Ascending aorta (tissue), 2 donors: ENCODE results near the gene TTC22. TPM values are rescaled to one million over a fixed set of nuclear protein-coding genes. Genes with fewer than 3 reads are reported as not detected.

Source experiments
- DNase-seq, 2 donors: peaks; one replicate each; pipeline ENCODE4 v3.0.0-alpha.2; 2019; ENCODE audit warnings: low spot score in 2 of 2
- H3K27ac ChIP-seq, 2 donors: fragments of 200-600 bp; sonication (generic); one replicate each; pipeline ENCODE4 v1.5.1; 2016 to 2017; ENCODE audit warnings: mild to moderate bottlenecking in 1 of 2
- H3K27me3 ChIP-seq: fragments of 200-600 bp; sonication (generic); one replicate; pipeline ENCODE4 v1.5.1; 2017
- H3K36me3 ChIP-seq, 2 donors: fragments of 200-600 bp; sonication (generic); one replicate each; pipeline ENCODE4 v1.5.1; 2016
- H3K4me1 ChIP-seq, 2 donors: fragments of 200-600 bp; sonication (generic); one replicate each; pipeline ENCODE4 v1.5.1; 2016 to 2017; ENCODE audit warnings: mild to moderate bottlenecking in 1 of 2
- H3K4me3 ChIP-seq, 2 donors: fragments of 200-600 bp; sonication (generic); one replicate each; pipeline ENCODE4 v1.5.1; 2016 to 2017; ENCODE audit warnings: mild to moderate bottlenecking in 1 of 2
- H3K9me3 ChIP-seq, 2 donors: fragments of 200-600 bp; sonication (generic); one replicate each; pipeline ENCODE4 v1.5.1; 2016
- intact Hi-C: fragments of 100-400 bp; cut with DNase I; formaldehyde crosslinking; loops from one replicate; pipeline ENCODE4 v1.15.1; 2023
- total RNA-seq: library from RNA; depleted of rRNA; stranded (reverse); fragments of >200 nt; gene quantifications from one replicate; pipeline ENCODE4 v1.1.0, GENCODE V29; 2016
- TF ChIP-seq, protein P1 (sequence below), 3 experiments: fragments of 200-600 bp in 2 of 3; fragments of 450-650 bp in 1 of 3; sonication (generic) in 2 of 3; IDR thresholded peaks; one replicate each; pipeline ENCODE4 v1.5.1; 2016 to 2019; ENCODE audit warnings: antibody characterized with exemption in 3 of 3, mild to moderate bottlenecking in 1 of 3, moderate library complexity in 1 of 3

Gene TTC22
- total RNA-seq, 1 donor from 2014 or later, result not detected

DNA sequence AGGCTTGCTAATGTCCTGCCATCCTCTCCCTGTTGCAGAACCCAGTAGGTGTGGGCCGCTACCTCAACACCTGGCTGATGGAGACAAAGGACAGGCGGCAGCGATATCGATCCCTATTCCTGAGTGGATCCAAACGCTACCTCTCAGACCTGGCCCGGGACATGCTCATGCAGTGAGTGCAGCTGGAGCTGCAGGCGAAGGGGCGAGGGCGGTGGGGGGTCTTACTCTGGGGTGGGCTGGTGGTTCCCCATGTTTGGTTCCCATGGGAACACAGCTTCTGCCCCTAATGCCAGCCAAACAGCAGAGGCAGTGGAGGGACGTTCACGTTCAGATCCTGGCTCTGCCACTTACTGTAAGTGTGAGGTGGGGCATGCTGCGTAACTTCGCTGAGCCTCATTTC, 15.8 kb upstream of the TTC22 start:
- no peak for DNase-seq
- Histone ChIP-seq H3K4me3 (no peak overlapping the region), H3K9me3 (no peaks in the 10 kb centered on the region), H3K27ac (no peak overlapping the region), H3K4me1 (no peaks in the 10 kb centered on the region), H3K36me3 (no peaks in the 10 kb centered on the region), H3K27me3 (no peaks in the 10 kb centered on the region)
- intact Hi-C loops, result no loop called here
- TF ChIP-seq, protein P1, sequence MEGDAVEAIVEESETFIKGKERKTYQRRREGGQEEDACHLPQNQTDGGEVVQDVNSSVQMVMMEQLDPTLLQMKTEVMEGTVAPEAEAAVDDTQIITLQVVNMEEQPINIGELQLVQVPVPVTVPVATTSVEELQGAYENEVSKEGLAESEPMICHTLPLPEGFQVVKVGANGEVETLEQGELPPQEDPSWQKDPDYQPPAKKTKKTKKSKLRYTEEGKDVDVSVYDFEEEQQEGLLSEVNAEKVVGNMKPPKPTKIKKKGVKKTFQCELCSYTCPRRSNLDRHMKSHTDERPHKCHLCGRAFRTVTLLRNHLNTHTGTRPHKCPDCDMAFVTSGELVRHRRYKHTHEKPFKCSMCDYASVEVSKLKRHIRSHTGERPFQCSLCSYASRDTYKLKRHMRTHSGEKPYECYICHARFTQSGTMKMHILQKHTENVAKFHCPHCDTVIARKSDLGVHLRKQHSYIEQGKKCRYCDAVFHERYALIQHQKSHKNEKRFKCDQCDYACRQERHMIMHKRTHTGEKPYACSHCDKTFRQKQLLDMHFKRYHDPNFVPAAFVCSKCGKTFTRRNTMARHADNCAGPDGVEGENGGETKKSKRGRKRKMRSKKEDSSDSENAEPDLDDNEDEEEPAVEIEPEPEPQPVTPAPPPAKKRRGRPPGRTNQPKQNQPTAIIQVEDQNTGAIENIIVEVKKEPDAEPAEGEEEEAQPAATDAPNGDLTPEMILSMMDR (IDR thresholded peaks at IDR 0.05), result no peak

DNA sequence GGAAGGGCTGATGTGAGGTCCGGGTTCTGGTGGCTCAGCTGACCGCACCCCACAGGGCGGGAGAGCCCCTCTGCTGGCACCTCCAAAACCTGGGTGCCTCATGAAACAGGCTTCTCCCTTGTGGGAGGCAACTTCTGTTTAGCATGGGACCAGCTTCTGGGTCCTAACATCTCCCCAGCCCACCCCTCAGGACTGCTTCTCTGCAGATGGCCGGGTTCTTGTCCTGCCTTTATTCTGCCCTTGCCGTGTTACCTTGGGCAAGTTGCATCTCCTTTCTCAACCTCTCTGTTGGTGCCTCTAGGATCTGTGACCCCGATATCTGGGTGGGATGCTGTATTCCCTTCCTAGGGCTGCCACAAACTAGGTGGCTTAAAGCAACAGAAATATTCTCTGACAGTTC, 15.0 kb upstream of the TTC22 start:
- DNase-seq, result no peak
- Histone ChIP-seq H3K9me3 (no peaks in the 10 kb centered on the region), H3K4me3 (no peak overlapping the region), H3K27ac (no peak overlapping the region), H3K27me3 (no peaks in the 10 kb centered on the region), H3K4me1 (no peaks in the 10 kb centered on the region), H3K36me3 (no peaks in the 10 kb centered on the region)
- intact Hi-C loops, result no loop called here
- TF ChIP-seq, protein P1 (IDR thresholded peaks at IDR 0.05), result no peak

DNA sequence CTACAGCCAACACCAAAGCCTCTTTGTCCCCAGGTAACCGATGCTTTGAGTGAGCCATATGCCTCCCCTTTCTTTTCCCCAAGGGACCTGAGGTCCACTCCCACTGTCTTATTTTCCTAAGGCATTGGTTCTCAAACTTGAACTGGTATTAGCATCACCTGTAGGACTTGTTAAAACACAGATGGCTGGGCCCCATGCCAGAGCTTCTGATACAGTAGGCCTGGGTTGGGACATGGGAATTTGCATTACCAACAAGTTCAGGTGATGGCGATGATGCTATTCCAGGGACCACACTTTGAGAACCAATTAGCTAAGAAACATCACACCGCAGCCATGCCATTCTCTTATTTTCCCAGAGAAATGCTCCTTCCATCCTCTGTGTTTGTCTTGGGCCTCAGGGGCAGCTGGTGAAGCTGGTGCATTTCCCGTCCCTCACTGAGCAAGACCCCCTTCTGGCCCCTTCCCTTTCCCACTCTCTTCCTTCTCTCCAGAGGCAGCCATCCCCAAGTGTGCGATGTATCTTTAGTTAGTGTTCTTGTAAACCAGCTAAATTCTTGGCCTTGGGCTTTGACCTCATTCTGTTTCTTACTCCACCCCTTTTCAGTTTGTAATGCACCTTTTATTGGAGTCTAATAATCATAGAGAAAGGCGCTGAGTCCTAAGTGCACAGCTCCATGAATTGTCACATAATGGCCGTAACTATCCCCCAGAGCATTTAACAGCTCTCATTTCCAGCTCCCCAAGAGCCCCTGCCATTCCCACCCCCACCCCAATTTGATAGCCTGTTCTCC, 14.2 kb upstream of the TTC22 start:
- intact Hi-C loops, result no loop called here
- H3K4me3 ChIP-seq, result no peak overlapping the region
- DNase-seq, result no peak
- no peaks in the 10 kb centered on the region for H3K4me1 ChIP-seq
- no peak overlapping the region for H3K27ac ChIP-seq
- TF ChIP-seq, protein P1 (IDR thresholded peaks at IDR 0.05), result no peak
- H3K9me3 ChIP-seq, result no peaks in the 10 kb centered on the region
- H3K36me3 ChIP-seq, result no peaks in the 10 kb centered on the region
- H3K27me3 ChIP-seq, result no peaks in the 10 kb centered on the region

DNA sequence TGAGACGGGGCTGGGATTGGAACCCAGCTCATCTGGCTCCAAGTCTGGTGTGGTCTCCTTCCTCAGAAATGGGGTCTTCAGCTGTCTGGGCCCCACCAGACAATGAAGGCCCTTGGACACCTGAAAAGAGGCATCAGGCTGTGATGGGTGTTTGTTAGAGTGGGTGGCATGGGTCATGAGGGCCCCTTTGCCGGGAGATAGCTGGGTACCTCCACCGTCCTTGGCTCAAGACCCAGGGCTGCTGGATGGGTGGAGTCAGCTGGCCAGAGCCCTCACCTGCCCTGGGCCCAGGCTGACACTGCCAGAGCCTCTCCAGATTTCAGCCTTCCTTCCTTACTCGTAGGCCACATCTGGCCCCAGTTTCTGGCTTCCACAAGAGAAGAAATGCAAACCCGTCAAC, 13.4 kb upstream of the TTC22 start:
- no peaks in the 10 kb centered on the region for H3K9me3 ChIP-seq

DNA sequence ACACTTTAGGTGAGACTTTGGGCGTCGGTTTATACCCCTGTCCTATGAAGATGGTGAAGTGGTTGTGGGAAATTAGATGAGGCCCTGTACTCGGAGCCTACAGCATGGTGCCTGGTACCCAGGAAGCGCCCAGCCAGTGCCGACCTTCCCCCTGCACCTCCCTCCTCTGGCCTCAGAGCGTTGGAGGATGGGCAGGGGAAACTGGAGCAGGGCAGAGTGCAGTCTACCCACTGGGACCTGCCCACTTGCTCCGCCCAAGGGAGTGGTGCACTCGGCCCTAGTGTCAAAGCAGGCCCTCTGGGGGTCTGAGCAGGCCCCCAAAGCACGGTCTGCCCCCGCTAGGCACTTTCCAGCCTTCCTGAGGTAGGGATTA, 13.0 kb upstream of the TTC22 start:
- Histone ChIP-seq H3K36me3 (no peaks in the 10 kb centered on the region), H3K27ac (no peak overlapping the region), H3K27me3 (no peaks in the 10 kb centered on the region), H3K4me1 (no peaks in the 10 kb centered on the region), H3K9me3 (no peaks in the 10 kb centered on the region), H3K4me3 (no peak overlapping the region)
- DNase-seq, result no peak
- intact Hi-C loops, result no loop called here
- TF ChIP-seq, protein P1 (IDR thresholded peaks at IDR 0.05), result no peak

More for the DNA sequence above, 13.4 kb upstream of the TTC22 start:
- intact Hi-C loops, result no loop called here
- no peak overlapping the region for H3K27ac ChIP-seq
- no peak overlapping the region for H3K4me3 ChIP-seq
- TF ChIP-seq, protein P1 (IDR thresholded peaks at IDR 0.05), result no peak
- H3K36me3 ChIP-seq, result no peaks in the 10 kb centered on the region
- no peaks in the 10 kb centered on the region for H3K4me1 ChIP-seq
- no peaks in the 10 kb centered on the region for H3K27me3 ChIP-seq
- DNase-seq, result no peak
